CD4-positive, CD25-positive, alpha-beta regulatory T cell (primary cell): ENCODE results near the gene MTA3. TPM values are rescaled to one million over a fixed set of nuclear protein-coding genes. Genes with fewer than 3 reads are reported as not detected.

Experiments used
- ATAC-seq, 2 donors: fragments of 150-1000 bp; cut with Tn5 transposase; one replicate each; pipeline ENCODE4 v1.10.0; 2021; ENCODE audit warnings: low read depth in 2 of 2, moderate number of reproducible peaks in 2 of 2, moderate library complexity in 1 of 2
- DNase-seq, 3 donors: peaks; one replicate each; pipeline versions ENCODE4 v3.0.0 to v3.0.0-alpha.2; 2012 to 2022; ENCODE audit warnings: mixed read lengths in 1 of 3
- H3K27ac ChIP-seq: one replicate; pipeline ENCODE4 v1.7.0; 2013; ENCODE audit warnings: mild to moderate bottlenecking, low read length; ENCODE audit not compliant: insufficient read depth, poor library complexity, severe bottlenecking
- H3K27me3 ChIP-seq: one replicate; pipeline ENCODE4 v1.7.0; 2013; ENCODE audit warnings: low read length; ENCODE audit not compliant: control insufficient read depth, insufficient read depth
- H3K36me3 ChIP-seq: one replicate; pipeline ENCODE4 v1.7.0; 2013; ENCODE audit warnings: mild to moderate bottlenecking, low read length, moderate library complexity; ENCODE audit not compliant: control insufficient read depth, insufficient read depth
- H3K4me1 ChIP-seq: 2 replicates; pipeline ENCODE4 v1.7.0; 2013; ENCODE audit warnings: mild to moderate bottlenecking, low read length; ENCODE audit not compliant: insufficient read depth, control insufficient read depth, poor library complexity, severe bottlenecking
- H3K4me3 ChIP-seq: one replicate; pipeline ENCODE4 v1.7.0; 2013; ENCODE audit warnings: low read depth, mild to moderate bottlenecking, low read length, moderate library complexity
- H3K9me3 ChIP-seq, 2 experiments: 1 replicate in 1 of 2; 2 replicates in 1 of 2; pipeline ENCODE4 v1.7.0; 2013; ENCODE audit warnings: low read length in 2 of 2, mild to moderate bottlenecking in 1 of 2, moderate library complexity in 1 of 2; ENCODE audit not compliant: control insufficient read depth in 2 of 2
- H3K27ac Mint-ChIP-seq, 3 donors: one replicate each; pipeline ENCODE4 v1.8.0; 2020 to 2022; ENCODE audit warnings: mild to moderate bottlenecking in 3 of 3, mixed read lengths in 3 of 3, moderate library complexity in 2 of 3
- H3K27me3 Mint-ChIP-seq: one replicate; pipeline ENCODE4 v1.8.0; 2022; ENCODE audit warnings: mild to moderate bottlenecking, mixed read lengths
- H3K36me3 Mint-ChIP-seq: one replicate; pipeline ENCODE4 v1.8.0; 2020; ENCODE audit warnings: mixed read lengths
- H3K4me1 Mint-ChIP-seq, 4 donors: one replicate each; pipeline ENCODE4 v1.8.0; 2020 to 2022; ENCODE audit warnings: mixed read lengths in 4 of 4, mild to moderate bottlenecking in 1 of 4
- H3K4me3 Mint-ChIP-seq, 4 donors: one replicate each; pipeline ENCODE4 v1.8.0; 2020 to 2022; ENCODE audit warnings: mild to moderate bottlenecking in 4 of 4, mixed read lengths in 4 of 4, moderate library complexity in 3 of 4
- H3K9me3 Mint-ChIP-seq, 7 donors: one replicate each; pipeline ENCODE4 v1.8.0; 2020 to 2022; ENCODE audit warnings: mixed read lengths in 7 of 7, mild to moderate bottlenecking in 3 of 7, moderate library complexity in 2 of 7
- polyA plus RNA-seq, 4 donors: library from polyadenylated mRNA; unstranded; fragments of 300-500 nt; fragmentation: Illumina TruSeq; gene quantifications; one replicate each; pipeline ENCODE4 v1.2.3, GENCODE V29; 2021
- total RNA-seq: library from RNA; stranded (reverse); gene quantifications from one replicate; pipeline ENCODE4 v1.2.3, GENCODE V29; 2022

The MTA3 gene
- total RNA-seq (20.4 TPM), polyA plus RNA-seq (10 to 100 TPM in 1 of 4 donors, 1 to 10 TPM in 3; 7.7 to 10.8 (median 8.7) TPM)

GRCh38 chr2:42568401-42569115 is at the start of gene MTA3:
TSS of gene MTA3 (plus strand) at chr2:42568632. CDS start at chr2:42568746, 114 bp downstream.
- peak; percentile 80 to 87 for ATAC-seq
- H3K9me3 Mint-ChIP-seq: peaks cover 0 to 1% (median 0%) of the 10 kb centered on the region in 7 donors

GRCh38 chr2:42519624-42520023 is 48.8 kb upstream of the MTA3 start:
- peaks cover 0 to 3% (median 0%) of the 10 kb centered on the region in 7 donors for H3K9me3 Mint-ChIP-seq
- H3K36me3 ChIP-seq: no peaks in the 10 kb centered on the region
- no peak overlapping the region for H3K4me3 ChIP-seq
- no peaks in the 10 kb centered on the region for H3K27me3 ChIP-seq
- no peaks in the 10 kb centered on the region for H3K9me3 ChIP-seq
- H3K4me1 Mint-ChIP-seq: peaks cover 0 to 5% (median 0%) of the 10 kb centered on the region in 4 donors
- no peak overlapping the region for H3K4me3 Mint-ChIP-seq
- no peak for ATAC-seq
- H3K4me1 ChIP-seq: no peaks in the 10 kb centered on the region
- no peaks in the 10 kb centered on the region for H3K36me3 Mint-ChIP-seq
- peaks cover 14% of the 10 kb centered on the region for H3K27me3 Mint-ChIP-seq
- no peak overlapping the region for H3K27ac Mint-ChIP-seq
- no peak for DNase-seq
- H3K27ac ChIP-seq: no peak overlapping the region

More at GRCh38 chr2:42568401-42569115, at the start of gene MTA3:
- Histone ChIP-seq H3K27ac (peak within 1 kb of the TSS; percentile 23), H3K9me3 (no peaks in the 10 kb centered on the region), H3K4me1 (peaks cover 10% of the 10 kb centered on the region), H3K36me3 (no peaks in the 10 kb centered on the region), H3K4me3 (peak within 1 kb of the TSS; percentile 65), H3K27me3 (no peaks in the 10 kb centered on the region)
- Mint-ChIP-seq H3K36me3 (peaks cover 4% of the 10 kb centered on the region), H3K27me3 (no peaks in the 10 kb centered on the region), H3K4me3 (peak within 1 kb of the TSS; percentile 85 to 97 (median 92)), H3K4me1 (peaks cover 0 to 27% (median 19%) of the 10 kb centered on the region in 4 donors), H3K27ac (peak within 1 kb of the TSS; percentile 75 to 92 (median 86))
- peak; percentile 27 to 63 (median 62) for DNase-seq

GRCh38 chr2:42522035-42522434 is 46.4 kb upstream of the MTA3 start:
- ATAC-seq: no peak
- no peaks in the 10 kb centered on the region for H3K4me1 ChIP-seq
- no peaks in the 10 kb centered on the region for H3K9me3 ChIP-seq
- Mint-ChIP-seq H3K27ac (no peak overlapping the region), H3K4me3 (no peak overlapping the region), H3K9me3 (peaks cover 0 to 3% (median 0%) of the 10 kb centered on the region in 7 donors), H3K27me3 (peaks cover 14% of the 10 kb centered on the region), H3K4me1 (peaks cover 0 to 5% (median 0%) of the 10 kb centered on the region in 4 donors), H3K36me3 (no peaks in the 10 kb centered on the region)
- H3K27ac ChIP-seq: no peak overlapping the region
- no peaks in the 10 kb centered on the region for H3K36me3 ChIP-seq
- no peak for DNase-seq
- no peak overlapping the region for H3K4me3 ChIP-seq
- H3K27me3 ChIP-seq: no peaks in the 10 kb centered on the region

- Histone ChIP-seq H3K4me3 (no peak overlapping the region), H3K36me3 (no peaks in the 10 kb centered on the region), H3K27me3 (no peaks in the 10 kb centered on the region), H3K9me3 (no peaks in the 10 kb centered on the region), H3K27ac (no peak overlapping the region), H3K4me1 (no peaks in the 10 kb centered on the region)
- Mint-ChIP-seq H3K4me1 (peaks cover 0 to 5% (median 0%) of the 10 kb centered on the region in 4 donors), H3K9me3 (peaks cover 0 to 3% (median 0%) of the 10 kb centered on the region in 7 donors), H3K36me3 (no peaks in the 10 kb centered on the region), H3K27ac (peak overlapping the region in 1 of 3 donors; percentile 16), H3K4me3 (no peak overlapping the region), H3K27me3 (peaks cover 10% of the 10 kb centered on the region)
- ATAC-seq: no peak
- peak in 1 of 3 donors; percentile 7 for DNase-seq
These were observed 45.1 kb upstream of the MTA3 start for GRCh38 chr2:42523341-42523740.

GRCh38 chr2:42532397-42532796 is 36.0 kb upstream of the MTA3 start:
- Mint-ChIP-seq H3K4me3 (no peak overlapping the region), H3K36me3 (no peaks in the 10 kb centered on the region), H3K27ac (no peak overlapping the region), H3K9me3 (no peaks in the 10 kb centered on the region), H3K4me1 (no peaks in the 10 kb centered on the region), H3K27me3 (no peaks in the 10 kb centered on the region)
- H3K27me3 ChIP-seq: no peaks in the 10 kb centered on the region
- ATAC-seq (no peak), DNase-seq (no peak)
- H3K36me3 ChIP-seq: no peaks in the 10 kb centered on the region
- no peaks in the 10 kb centered on the region for H3K4me1 ChIP-seq
- H3K4me3 ChIP-seq: no peak overlapping the region
- H3K27ac ChIP-seq: no peak overlapping the region
- no peaks in the 10 kb centered on the region for H3K9me3 ChIP-seq

- Mint-ChIP-seq H3K9me3 (peaks cover 0 to 3% (median 0%) of the 10 kb centered on the region in 7 donors), H3K4me1 (no peaks in the 10 kb centered on the region), H3K27ac (peak overlapping the region in 1 of 3 donors; percentile 26), H3K36me3 (no peaks in the 10 kb centered on the region), H3K4me3 (no peak overlapping the region), H3K27me3 (no peaks in the 10 kb centered on the region)
- no peak overlapping the region for H3K27ac ChIP-seq
- DNase-seq (no peak), ATAC-seq (no peak)
- no peak overlapping the region for H3K4me3 ChIP-seq
- no peaks in the 10 kb centered on the region for H3K9me3 ChIP-seq
- no peaks in the 10 kb centered on the region for H3K4me1 ChIP-seq
- H3K27me3 ChIP-seq: no peaks in the 10 kb centered on the region
- no peaks in the 10 kb centered on the region for H3K36me3 ChIP-seq
These were observed 30.9 kb upstream of the MTA3 start for GRCh38 chr2:42537493-42537892.

GRCh38 chr2:42542871-42543270 is 25.6 kb upstream of the MTA3 start:
- ATAC-seq: no peak

More at GRCh38 chr2:42542871-42543270, 25.6 kb upstream of the MTA3 start:
- Mint-ChIP-seq H3K27ac (no peak overlapping the region), H3K4me3 (no peak overlapping the region), H3K9me3 (peaks cover 0 to 3% (median 0%) of the 10 kb centered on the region in 7 donors), H3K4me1 (no peaks in the 10 kb centered on the region), H3K27me3 (no peaks in the 10 kb centered on the region), H3K36me3 (no peaks in the 10 kb centered on the region)
- Histone ChIP-seq H3K27ac (no peak overlapping the region), H3K27me3 (no peaks in the 10 kb centered on the region), H3K4me1 (no peaks in the 10 kb centered on the region), H3K4me3 (no peak overlapping the region), H3K36me3 (no peaks in the 10 kb centered on the region), H3K9me3 (no peaks in the 10 kb centered on the region)
- DNase-seq: no peak
